HG03095 (cell line): ENCODE results near the gene SEMA4D.

Source experiments
- ATAC-seq: cut with Tn5 transposase; IDR thresholded peaks from one replicate; pipeline ENCODE4 v1.9.1; 2021; ENCODE audit warnings: moderate library complexity; ENCODE audit not compliant: unreplicated experiment

Gene SEMA4D

DNA sequence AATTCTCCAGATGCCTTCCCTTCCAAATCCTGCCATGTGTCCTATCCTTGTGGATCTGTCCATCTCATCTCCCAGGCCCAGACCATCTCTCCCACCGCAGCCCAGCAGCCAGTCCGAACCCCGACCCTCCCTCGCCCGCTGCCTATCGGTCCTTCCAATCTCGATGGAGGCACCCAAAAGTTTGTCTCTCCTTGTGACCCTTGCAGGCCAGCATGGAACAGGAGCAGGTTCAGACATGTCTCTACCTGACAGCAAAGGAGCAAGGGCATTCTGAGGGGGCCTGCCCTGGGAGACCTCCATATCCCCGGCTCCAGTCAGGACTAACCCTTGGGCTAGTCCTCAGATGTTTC, 51.0 kb downstream of the SEMA4D start:
- no peak for ATAC-seq

GRCh38 chr9:89446261-89446960, 51.5 kb downstream of the SEMA4D start:
- ATAC-seq: no peak

DNA sequence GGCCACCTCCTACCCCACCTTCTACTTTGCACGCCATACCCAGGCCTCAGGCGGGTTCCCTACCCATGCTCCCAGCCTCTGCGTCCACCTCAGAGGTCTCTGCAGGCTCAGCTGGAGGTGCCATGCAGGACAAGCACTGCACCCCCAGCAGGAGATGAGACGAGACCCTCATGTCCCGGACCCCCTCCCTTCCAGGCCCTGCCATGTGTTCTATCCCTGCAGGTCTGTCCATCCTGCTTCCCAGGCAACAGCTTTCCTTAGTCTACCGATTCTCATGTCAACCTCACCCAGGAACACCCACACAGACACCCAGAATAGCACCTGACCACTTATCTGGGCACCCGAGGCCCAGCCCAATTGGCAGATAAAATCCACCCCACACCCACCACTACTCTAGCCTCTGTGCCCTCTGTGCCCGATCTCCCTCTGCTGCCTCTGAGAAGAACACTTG, 52.1 kb downstream of the SEMA4D start:
- ATAC-seq: no peak

DNA sequence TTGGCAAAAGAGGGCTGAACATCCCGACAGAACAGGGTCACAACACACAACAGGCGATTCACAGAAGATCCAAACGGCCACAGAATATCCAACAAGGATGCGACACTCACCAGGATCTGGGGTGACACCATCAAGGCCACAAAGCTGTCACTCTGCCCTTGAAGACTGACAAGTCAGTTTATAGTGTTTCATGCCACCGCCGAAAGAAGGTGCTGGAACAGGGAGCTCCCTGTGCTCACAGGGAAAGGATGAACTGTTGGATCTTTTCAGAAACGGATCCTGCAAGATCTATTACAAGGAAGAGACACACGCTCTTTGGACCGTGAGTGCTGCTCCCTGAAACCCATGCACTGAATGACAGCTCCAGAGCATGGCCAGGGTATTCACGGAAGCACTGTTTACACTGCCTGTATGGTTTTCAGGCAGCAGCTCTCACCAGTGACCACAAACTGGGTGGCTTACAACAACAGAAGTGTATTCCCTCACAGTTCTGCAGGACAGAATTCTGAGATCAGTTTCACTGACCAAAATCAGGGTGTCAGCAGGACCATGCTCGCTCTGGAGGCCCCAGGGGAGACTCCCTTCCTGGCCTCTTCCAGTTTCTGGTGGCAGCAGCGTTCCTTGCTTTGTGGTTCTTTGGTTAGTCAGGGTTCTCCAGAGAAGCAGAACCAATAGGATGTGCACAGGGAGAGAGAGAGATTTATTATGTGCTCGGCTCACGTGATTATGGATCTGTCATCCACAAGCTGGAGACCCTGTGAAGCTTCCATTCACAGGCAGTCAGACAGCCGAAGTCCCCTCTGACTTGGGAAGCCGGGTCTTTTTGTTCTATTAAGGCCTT, 52.8 kb downstream of the SEMA4D start:
- ATAC-seq: no peak

DNA sequence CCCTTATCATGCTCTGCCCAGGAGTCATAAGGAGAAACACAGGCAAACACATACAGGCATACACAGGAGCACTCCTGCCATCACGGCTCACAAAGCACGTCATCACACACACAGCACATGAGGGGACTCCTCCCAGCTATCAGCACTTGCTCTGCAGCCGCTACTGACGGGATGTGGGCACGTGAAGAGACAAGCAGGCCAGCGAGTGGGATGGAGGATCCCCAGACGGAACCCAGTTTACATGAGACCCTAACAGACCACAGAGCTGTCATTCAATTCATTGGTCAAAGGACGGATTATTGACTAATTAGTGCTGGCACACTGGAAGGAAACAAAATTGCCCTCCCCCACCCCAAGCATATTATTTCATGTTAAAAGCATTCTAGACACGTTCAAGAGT, 53.6 kb downstream of the SEMA4D start:
- ATAC-seq: no peak

- ATAC-seq: peak; percentile 51
These were observed 54.7 kb downstream of the SEMA4D start for GRCh38 chr9:89442981-89443814.

GRCh38 chr9:89442501-89442978, 55.4 kb downstream of the SEMA4D start:
- ATAC-seq: peak; percentile 59

- no peak for ATAC-seq
These were observed 55.9 kb downstream of the SEMA4D start for GRCh38 chr9:89441986-89442385.

- no peak for ATAC-seq
These were observed 56.3 kb downstream of the SEMA4D start for GRCh38 chr9:89441655-89441970.

- ATAC-seq: no peak
These were observed 56.8 kb downstream of the SEMA4D start for GRCh38 chr9:89440951-89441654.

- no peak for ATAC-seq
These were observed 57.4 kb downstream of the SEMA4D start for GRCh38 chr9:89440548-89440947.

- ATAC-seq: no peak
These were observed 57.9 kb downstream of the SEMA4D start for GRCh38 chr9:89440046-89440445.

GRCh38 chr9:89439571-89439970, 58.3 kb downstream of the SEMA4D start:
- ATAC-seq: no peak

- no peak for ATAC-seq
These were observed 59.7 kb downstream of the SEMA4D start for GRCh38 chr9:89438194-89438593.

DNA sequence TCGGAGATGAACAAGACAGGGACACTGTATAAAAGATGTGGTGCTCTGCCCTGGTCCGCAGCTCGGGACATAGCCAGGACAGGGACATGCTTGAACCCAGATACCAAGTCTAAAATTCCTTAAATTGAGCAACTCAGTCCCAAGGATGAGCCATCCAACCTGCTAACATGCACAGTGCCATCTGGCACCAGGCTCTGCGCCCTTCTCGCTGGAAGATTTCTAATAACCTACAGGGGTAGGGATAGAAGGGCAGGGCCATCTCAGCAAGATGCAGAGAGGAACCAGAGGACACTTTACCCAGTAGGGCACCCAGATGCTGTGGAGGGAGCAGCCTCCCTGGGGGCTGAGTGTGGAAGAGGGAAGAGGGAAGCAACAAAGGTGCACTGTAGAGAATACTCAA, 60.1 kb downstream of the SEMA4D start:
- ATAC-seq: no peak

- no peak for ATAC-seq
These were observed 60.8 kb downstream of the SEMA4D start for GRCh38 chr9:89436963-89437625.

DNA sequence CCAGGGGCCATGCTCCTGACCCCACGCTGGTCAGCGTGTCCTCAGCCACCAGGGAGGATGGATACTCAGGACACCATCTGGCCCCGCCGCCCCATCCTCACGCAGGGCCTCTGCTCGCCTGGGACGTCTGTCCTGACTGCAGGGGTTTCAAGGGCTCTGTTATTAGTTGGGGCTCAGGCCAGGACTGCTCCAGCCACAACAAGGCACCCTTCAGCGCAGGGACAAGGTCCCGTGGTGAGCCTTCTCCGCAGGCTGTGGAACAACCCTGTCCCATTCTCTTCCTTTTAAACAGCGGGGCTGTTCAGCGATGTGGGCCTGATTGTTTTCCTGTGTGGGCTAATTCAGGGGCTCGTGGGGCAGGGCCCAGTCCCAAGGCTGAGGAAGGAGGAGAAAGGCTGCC, 61.6 kb downstream of the SEMA4D start:
- ATAC-seq: no peak

GRCh38 chr9:89435071-89435823, 62.7 kb downstream of the SEMA4D start:
- no peak for ATAC-seq

DNA sequence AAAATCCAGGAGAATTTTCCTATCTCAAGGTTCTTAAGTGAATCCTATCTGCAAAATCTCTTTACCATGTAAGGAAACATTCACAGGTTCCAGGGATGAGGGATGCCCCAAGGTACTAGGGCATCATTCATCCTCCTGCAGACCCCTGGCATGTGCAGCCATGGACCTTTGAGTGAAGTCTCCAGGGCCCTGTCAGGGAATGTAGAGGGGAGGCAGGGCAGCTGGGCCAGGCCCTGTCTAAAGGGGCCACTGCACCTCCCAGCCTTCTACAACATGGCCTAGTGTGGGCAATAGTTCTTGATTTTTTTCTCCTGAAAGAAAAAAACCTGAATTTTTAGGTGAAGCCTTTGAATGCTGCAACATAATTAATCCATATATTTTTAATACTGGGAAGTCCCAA, 63.3 kb downstream of the SEMA4D start:
- ATAC-seq: no peak

DNA sequence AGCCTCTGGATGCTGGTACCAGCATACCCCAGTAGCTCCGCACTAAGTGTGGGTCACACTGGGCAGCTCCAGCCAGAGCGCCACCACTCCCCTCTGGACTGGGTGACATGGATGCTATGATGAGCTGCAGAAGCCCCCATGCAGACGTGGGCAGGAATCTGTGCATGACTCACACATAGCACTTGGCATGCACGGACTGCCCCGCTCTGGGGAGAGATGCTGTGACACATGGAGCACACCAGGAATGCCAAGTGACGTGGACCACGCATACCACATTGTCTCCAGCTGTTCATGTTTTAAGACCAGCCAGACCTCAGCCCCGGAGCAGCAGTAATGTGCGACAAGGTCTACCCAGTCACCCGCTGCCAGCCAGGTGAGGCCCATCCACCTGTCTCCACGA, 64.1 kb downstream of the SEMA4D start:
- ATAC-seq: no peak
